CD8-positive, alpha-beta memory T cell (primary cell): ENCODE measurements around the gene KCNIP3. TPM values are rescaled to one million over a fixed set of nuclear protein-coding genes. Genes with fewer than 3 reads are reported as not detected.

Experiments
- CTCF ChIA-PET: fragments of 350-600 bp; sonication (Branson Sonifier 250); formaldehyde crosslinking; loops from one replicate; lab custom pipeline; 2021; ENCODE audit warnings: antibody characterized with exemption; lab: Charles Lee
- POLR2A ChIA-PET: fragments of 350-600 bp; sonication (Branson Sonifier 250); formaldehyde crosslinking; loops from one replicate; lab custom pipeline; 2021; ENCODE audit warnings: antibody characterized with exemption; lab: Charles Lee
- DNase-seq, 5 donors: peaks; one replicate each; pipeline versions ENCODE4 v3.0.0 to v3.0.0-alpha.2; 2020 to 2022; ENCODE audit warnings: mixed read lengths in 1 of 5
- H3K27ac ChIP-seq: one replicate; pipeline ENCODE4 v1.7.0; 2013; ENCODE audit warnings: low read depth, mild to moderate bottlenecking, low read length, moderate library complexity
- H3K27me3 ChIP-seq: 2 replicates; pipeline ENCODE4 v1.7.0; 2013; ENCODE audit warnings: low read length, mild to moderate bottlenecking; ENCODE audit not compliant: insufficient read depth, poor library complexity, severe bottlenecking
- H3K36me3 ChIP-seq: 2 replicates; pipeline ENCODE4 v1.7.0; 2013; ENCODE audit warnings: mild to moderate bottlenecking, low read length, moderate library complexity; ENCODE audit not compliant: insufficient read depth
- H3K4me1 ChIP-seq: 2 replicates; pipeline ENCODE4 v1.7.0; 2013; ENCODE audit warnings: mild to moderate bottlenecking, low read length, moderate library complexity; ENCODE audit not compliant: insufficient read depth
- H3K4me3 ChIP-seq: 2 replicates; pipeline ENCODE4 v1.7.0; 2013; ENCODE audit warnings: mild to moderate bottlenecking, low read length
- H3K9me3 ChIP-seq: 2 replicates; pipeline ENCODE4 v1.7.0; 2013; ENCODE audit warnings: mild to moderate bottlenecking, low read length
- H3K27ac Mint-ChIP-seq, 8 donors: one replicate each; pipeline ENCODE4 v1.8.0; 2020 to 2021; ENCODE audit warnings: mixed read lengths in 8 of 8, mild to moderate bottlenecking in 6 of 8, inconsistent platforms in 3 of 8, moderate library complexity in 3 of 8
- H3K27me3 Mint-ChIP-seq, 2 donors: one replicate each; pipeline ENCODE4 v1.8.0; 2020 to 2021; ENCODE audit warnings: mixed read lengths in 2 of 2, mild to moderate bottlenecking in 1 of 2, moderate library complexity in 1 of 2
- H3K36me3 Mint-ChIP-seq, 3 donors: one replicate each; pipeline ENCODE4 v1.8.0; 2020 to 2021; ENCODE audit warnings: mixed read lengths in 3 of 3, inconsistent platforms in 1 of 3, mild to moderate bottlenecking in 1 of 3
- H3K4me1 Mint-ChIP-seq, 3 donors: one replicate each; pipeline ENCODE4 v1.8.0; 2020 to 2021; ENCODE audit warnings: mixed read lengths in 3 of 3, inconsistent platforms in 1 of 3, mild to moderate bottlenecking in 1 of 3
- H3K4me3 Mint-ChIP-seq, 7 donors: one replicate each; pipeline ENCODE4 v1.8.0; 2020 to 2021; ENCODE audit warnings: mixed read lengths in 7 of 7, mild to moderate bottlenecking in 6 of 7, moderate library complexity in 4 of 7, inconsistent platforms in 2 of 7
- H3K9me3 Mint-ChIP-seq, 5 donors: one replicate each; pipeline ENCODE4 v1.8.0; 2020 to 2022; ENCODE audit warnings: mixed read lengths in 5 of 5, mild to moderate bottlenecking in 3 of 5, moderate library complexity in 2 of 5, inconsistent platforms in 1 of 5
- polyA plus RNA-seq: library from polyadenylated mRNA; unstranded; fragments of 300-500 nt; fragmentation: Illumina TruSeq; gene quantifications from one replicate; pipeline ENCODE4 v1.2.3, GENCODE V29; 2021
- total RNA-seq, 2 experiments: library from RNA; stranded (reverse); gene quantifications; one replicate each; pipeline ENCODE4 v1.2.3, GENCODE V29; 2021

Gene KCNIP3
- total and polyA plus RNA-seq, 3 experiments from 2014 or later: not detected

GRCh38 chr2:95272299-95272751, 24.8 kb upstream of the KCNIP3 start:
- Histone ChIP-seq H3K36me3 (no peaks in the 10 kb centered on the region), H3K4me3 (no peak overlapping the region), H3K27ac (no peak overlapping the region), H3K9me3 (no peaks in the 10 kb centered on the region), H3K4me1 (no peaks in the 10 kb centered on the region), H3K27me3 (no peaks in the 10 kb centered on the region)
- H3K9me3 Mint-ChIP-seq: no peaks in the 10 kb centered on the region
- H3K4me3 Mint-ChIP-seq: no peak overlapping the region
- ChIA-PET CTCF (no interaction called here), POLR2A (no interaction called here)
- H3K27ac Mint-ChIP-seq: no peak overlapping the region
- H3K36me3 Mint-ChIP-seq: no peaks in the 10 kb centered on the region
- no peaks in the 10 kb centered on the region for H3K4me1 Mint-ChIP-seq
- no peaks in the 10 kb centered on the region for H3K27me3 Mint-ChIP-seq
- DNase-seq: peak in 1 of 5 donors; percentile 28

GRCh38 chr2:95272781-95273180, 24.4 kb upstream of the KCNIP3 start:
- no peak overlapping the region for H3K4me3 Mint-ChIP-seq
- H3K36me3 ChIP-seq: no peaks in the 10 kb centered on the region
- no peaks in the 10 kb centered on the region for H3K36me3 Mint-ChIP-seq
- H3K27ac Mint-ChIP-seq: no peak overlapping the region
- no peaks in the 10 kb centered on the region for H3K4me1 ChIP-seq
- no peak for DNase-seq
- H3K27me3 ChIP-seq: no peaks in the 10 kb centered on the region
- H3K4me1 Mint-ChIP-seq: no peaks in the 10 kb centered on the region
- H3K4me3 ChIP-seq: no peak overlapping the region
- POLR2A ChIA-PET: no interaction called here
- H3K9me3 Mint-ChIP-seq: no peaks in the 10 kb centered on the region
- no peaks in the 10 kb centered on the region for H3K27me3 Mint-ChIP-seq
- no peak overlapping the region for H3K27ac ChIP-seq
- CTCF ChIA-PET: no interaction called here
- H3K9me3 ChIP-seq: no peaks in the 10 kb centered on the region

GRCh38 chr2:95273566-95274290, 23.4 kb upstream of the KCNIP3 start:
- H3K4me1 ChIP-seq: no peaks in the 10 kb centered on the region
- Mint-ChIP-seq H3K4me3 (no peak overlapping the region), H3K4me1 (no peaks in the 10 kb centered on the region), H3K27me3 (no peaks in the 10 kb centered on the region), H3K27ac (no peak overlapping the region), H3K36me3 (no peaks in the 10 kb centered on the region), H3K9me3 (no peaks in the 10 kb centered on the region)
- POLR2A ChIA-PET: no interaction called here
- CTCF ChIA-PET: interaction anchor here (0.6 kb wide), 1 partner anchor 72 kb away, joined by 3 read pairs; no protein-coding TSS in a partner anchor
- peak in 1 of 5 donors; percentile 32 for DNase-seq
- H3K36me3 ChIP-seq: no peaks in the 10 kb centered on the region
- H3K4me3 ChIP-seq: no peak overlapping the region
- no peaks in the 10 kb centered on the region for H3K9me3 ChIP-seq
- H3K27ac ChIP-seq: no peak overlapping the region
- H3K27me3 ChIP-seq: no peaks in the 10 kb centered on the region

GRCh38 chr2:95274291-95275150, 22.6 kb upstream of the KCNIP3 start, which contains the start of gene PROM2:
TSS of gene PROM2 (plus strand) at chr2:95274449. CDS start at chr2:95274586, 137 bp downstream.
- H3K4me3 ChIP-seq: no peak within 1 kb of the TSS
- no peaks in the 10 kb centered on the region for H3K9me3 Mint-ChIP-seq
- CTCF ChIA-PET: no interaction called here

GRCh38 chr2:95275151-95275515, 22.0 kb upstream of the KCNIP3 start:
- no peaks in the 10 kb centered on the region for H3K4me1 Mint-ChIP-seq
- H3K27me3 ChIP-seq: no peaks in the 10 kb centered on the region
- peak overlapping the region in 1 of 8 donors; percentile 33 for H3K27ac Mint-ChIP-seq
- no peaks in the 10 kb centered on the region for H3K36me3 ChIP-seq
- H3K4me1 ChIP-seq: no peaks in the 10 kb centered on the region
- H3K4me3 ChIP-seq: no peak overlapping the region
- H3K9me3 Mint-ChIP-seq: no peaks in the 10 kb centered on the region
- DNase-seq: peak in 1 of 5 donors; percentile 8
- no peaks in the 10 kb centered on the region for H3K36me3 Mint-ChIP-seq
- CTCF ChIA-PET: no interaction called here
- H3K27ac ChIP-seq: no peak overlapping the region
- H3K9me3 ChIP-seq: no peaks in the 10 kb centered on the region
- H3K27me3 Mint-ChIP-seq: no peaks in the 10 kb centered on the region
- no peak overlapping the region for H3K4me3 Mint-ChIP-seq
- POLR2A ChIA-PET: no interaction called here

More at GRCh38 chr2:95274291-95275150, 22.6 kb upstream of the KCNIP3 start, which contains the start of gene PROM2:
- H3K9me3 ChIP-seq: no peaks in the 10 kb centered on the region
- no peaks in the 10 kb centered on the region for H3K4me1 ChIP-seq
- Mint-ChIP-seq H3K27me3 (no peaks in the 10 kb centered on the region), H3K4me3 (no peak within 1 kb of the TSS), H3K36me3 (no peaks in the 10 kb centered on the region), H3K27ac (peak within 1 kb of the TSS in 1 of 8 donors; percentile 21), H3K4me1 (no peaks in the 10 kb centered on the region)
- H3K36me3 ChIP-seq: no peaks in the 10 kb centered on the region
- H3K27ac ChIP-seq: no peak within 1 kb of the TSS
- POLR2A ChIA-PET: no interaction called here
- no peaks in the 10 kb centered on the region for H3K27me3 ChIP-seq
- DNase-seq: peak in 1 of 5 donors; percentile 19

- CTCF ChIA-PET: no interaction called here
- Mint-ChIP-seq H3K27ac (peak overlapping the region in 1 of 8 donors; percentile 33), H3K9me3 (no peaks in the 10 kb centered on the region), H3K36me3 (no peaks in the 10 kb centered on the region), H3K4me3 (no peak overlapping the region), H3K4me1 (no peaks in the 10 kb centered on the region), H3K27me3 (no peaks in the 10 kb centered on the region)
- no peaks in the 10 kb centered on the region for H3K36me3 ChIP-seq
- no peak overlapping the region for H3K27ac ChIP-seq
- H3K4me3 ChIP-seq: no peak overlapping the region
- DNase-seq: peak in 1 of 5 donors; percentile 39
- POLR2A ChIA-PET: no interaction called here
- H3K9me3 ChIP-seq: no peaks in the 10 kb centered on the region
- H3K27me3 ChIP-seq: no peaks in the 10 kb centered on the region
- H3K4me1 ChIP-seq: no peaks in the 10 kb centered on the region
These were observed 21.4 kb upstream of the KCNIP3 start for GRCh38 chr2:95275601-95276243.

GRCh38 chr2:95276244-95276887, 20.8 kb upstream of the KCNIP3 start:
- Mint-ChIP-seq H3K27me3 (no peaks in the 10 kb centered on the region), H3K36me3 (no peaks in the 10 kb centered on the region), H3K4me1 (no peaks in the 10 kb centered on the region), H3K9me3 (no peaks in the 10 kb centered on the region), H3K27ac (no peak overlapping the region), H3K4me3 (no peak overlapping the region)
- H3K27ac ChIP-seq: no peak overlapping the region
- no peaks in the 10 kb centered on the region for H3K4me1 ChIP-seq
- ChIA-PET CTCF (no interaction called here), POLR2A (no interaction called here)
- peak in 1 of 5 donors; percentile 36 for DNase-seq
- H3K4me3 ChIP-seq: no peak overlapping the region
- H3K9me3 ChIP-seq: no peaks in the 10 kb centered on the region
- H3K27me3 ChIP-seq: no peaks in the 10 kb centered on the region
- no peaks in the 10 kb centered on the region for H3K36me3 ChIP-seq
